ENCODE results near the gene RPRD1B. TPM values are rescaled to one million over a fixed set of nuclear protein-coding genes. Genes with fewer than 3 reads are reported as not detected.

The RPRD1B gene
- total and polyA plus RNA-seq, 2 of the 13 experiments (the other 11 are each of a cell fraction or from before 2014, with no cell fraction given), result 31.1 to 41.5 TPM

DNA sequence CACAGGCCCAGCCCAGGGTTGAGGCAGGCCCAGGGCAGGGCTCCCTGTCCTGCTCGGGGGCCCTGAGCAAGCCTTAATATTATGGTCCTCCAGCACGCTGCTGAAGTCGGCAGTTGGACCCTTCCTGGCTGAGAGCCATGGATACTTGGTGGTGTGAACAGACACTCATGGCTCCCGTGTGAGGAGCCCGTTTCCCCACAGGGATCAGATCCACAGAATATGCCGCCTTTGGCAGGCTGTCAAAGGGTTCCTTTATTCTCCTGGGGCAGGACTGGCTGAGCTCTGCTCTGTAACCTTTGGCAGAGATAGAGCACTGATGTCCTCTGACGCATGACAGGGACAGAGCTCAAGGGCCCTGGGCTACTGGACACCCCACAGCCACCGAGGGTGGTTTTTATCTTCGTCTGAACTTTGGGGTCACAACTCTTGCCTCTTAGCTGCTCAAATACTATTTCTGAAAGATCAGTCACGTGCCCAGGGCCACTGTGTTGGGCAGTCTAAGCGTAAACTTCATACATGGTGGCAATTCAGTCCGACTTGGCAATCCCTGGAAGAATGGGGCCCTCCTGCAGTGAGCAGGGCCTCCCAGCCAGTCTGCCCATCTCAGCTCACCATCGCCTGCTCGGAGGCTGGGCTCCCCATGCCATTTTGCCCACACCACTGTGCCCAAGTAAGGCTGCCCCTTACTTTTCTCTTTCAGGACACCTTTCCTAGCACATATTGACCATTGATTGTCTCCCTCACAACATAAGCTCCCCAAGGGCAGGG lies 49.3 kb upstream of the RPRD1B start (continued):
- TF ChIP-seq, protein P1, sequence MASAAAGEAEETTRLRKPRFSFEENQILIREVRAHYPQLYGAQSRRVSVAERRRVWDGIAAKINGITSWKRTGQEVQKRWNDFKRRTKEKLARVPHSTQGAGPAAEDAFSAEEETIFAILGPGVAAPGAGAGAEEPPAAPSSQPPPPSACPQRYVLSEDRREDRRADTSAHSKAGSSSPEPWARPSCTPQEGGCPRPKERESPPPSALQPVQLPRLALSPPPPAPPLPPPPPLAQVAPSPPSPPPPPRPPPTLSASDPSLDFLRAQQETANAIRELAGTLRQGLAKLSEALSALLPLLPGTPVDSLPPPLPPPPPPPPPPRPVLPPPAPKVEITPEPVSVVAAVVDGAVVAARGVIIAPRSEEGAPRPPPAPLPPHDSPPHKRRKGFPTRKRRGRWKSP (CRISPR knock-in tag; IDR thresholded peaks at IDR 0.05), result peak; percentile 72; the same call in 1 of the 2 replicates
- 0 out of 2 replicates have a peak, but pooled peaks have one; percentile 49 for TF ChIP-seq RNF2 (conservative IDR thresholded peaks at IDR 0.05; ENCODE audit: low read depth)
- peak; percentile 75; the same call in 1 of the 2 replicates for TF ChIP-seq ZNF430 (CRISPR knock-in tag; IDR thresholded peaks at IDR 0.05)
- peak; percentile 63; the same call in 1 of the 2 replicates for TF ChIP-seq KMT2B (CRISPR knock-in tag; IDR thresholded peaks at IDR 0.05)
- no peak for TF ChIP-seq MTF1 (CRISPR knock-in tag; IDR thresholded peaks at IDR 0.05)
- peak; percentile 92 for TF ChIP-seq HNF4A (CRISPR knock-in tag; IDR thresholded peaks at IDR 0.05)
- TF ChIP-seq ZNF839 (CRISPR knock-in tag; IDR thresholded peaks at IDR 0.05; ENCODE audit: borderline replicate concordance), result 0 out of 2 replicates have a peak, but pooled peaks have one; percentile 64
- TF ChIP-seq ZIK1 (CRISPR knock-in tag; IDR thresholded peaks at IDR 0.05; ENCODE audit: borderline replicate concordance, low read depth), result peak; percentile 79; the same call in 1 of the 2 replicates
- no peak for TF ChIP-seq CENPX (CRISPR knock-in tag; IDR thresholded peaks at IDR 0.05)
- TF ChIP-seq, protein P2, sequence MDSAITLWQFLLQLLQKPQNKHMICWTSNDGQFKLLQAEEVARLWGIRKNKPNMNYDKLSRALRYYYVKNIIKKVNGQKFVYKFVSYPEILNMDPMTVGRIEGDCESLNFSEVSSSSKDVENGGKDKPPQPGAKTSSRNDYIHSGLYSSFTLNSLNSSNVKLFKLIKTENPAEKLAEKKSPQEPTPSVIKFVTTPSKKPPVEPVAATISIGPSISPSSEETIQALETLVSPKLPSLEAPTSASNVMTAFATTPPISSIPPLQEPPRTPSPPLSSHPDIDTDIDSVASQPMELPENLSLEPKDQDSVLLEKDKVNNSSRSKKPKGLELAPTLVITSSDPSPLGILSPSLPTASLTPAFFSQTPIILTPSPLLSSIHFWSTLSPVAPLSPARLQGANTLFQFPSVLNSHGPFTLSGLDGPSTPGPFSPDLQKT (CRISPR knock-in tag; IDR thresholded peaks at IDR 0.05; ENCODE audit: borderline replicate concordance), result no peak
- TF ChIP-seq TP53 (CRISPR knock-in tag; conservative IDR thresholded peaks at IDR 0.05), result no peak
- 0 out of 2 replicates have a peak, but pooled peaks have one; percentile 18 for TF ChIP-seq TBX3 (IDR thresholded peaks at IDR 0.05; ENCODE audit: borderline replicate concordance)
- no peak for TF ChIP-seq SATB2 (CRISPR knock-in tag; IDR thresholded peaks at IDR 0.05)
- TF ChIP-seq JDP2 (CRISPR knock-in tag; IDR thresholded peaks at IDR 0.05; ENCODE audit: borderline replicate concordance), result no peak
- TF ChIP-seq, protein P3, sequence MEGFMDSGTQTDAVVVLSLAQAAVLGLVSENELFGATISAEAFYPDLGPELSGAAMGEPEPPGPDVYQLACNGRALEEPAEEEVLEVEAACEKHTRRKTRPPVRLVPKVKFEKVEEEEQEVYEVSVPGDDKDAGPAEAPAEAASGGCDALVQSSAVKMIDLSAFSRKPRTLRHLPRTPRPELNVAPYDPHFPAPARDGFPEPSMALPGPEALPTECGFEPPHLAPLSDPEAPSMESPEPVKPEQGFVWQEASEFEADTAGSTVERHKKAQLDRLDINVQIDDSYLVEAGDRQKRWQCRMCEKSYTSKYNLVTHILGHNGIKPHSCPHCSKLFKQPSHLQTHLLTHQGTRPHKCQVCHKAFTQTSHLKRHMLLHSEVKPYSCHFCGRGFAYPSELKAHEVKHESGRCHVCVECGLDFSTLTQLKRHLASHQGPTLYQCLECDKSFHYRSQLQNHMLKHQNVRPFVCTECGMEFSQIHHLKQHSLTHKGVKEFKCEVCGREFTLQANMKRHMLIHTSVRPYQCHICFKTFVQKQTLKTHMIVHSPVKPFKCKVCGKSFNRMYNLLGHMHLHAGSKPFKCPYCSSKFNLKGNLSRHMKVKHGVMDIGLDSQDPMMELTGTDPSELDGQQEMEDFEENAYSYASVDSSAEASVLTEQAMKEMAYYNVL (CRISPR knock-in tag; IDR thresholded peaks at IDR 0.05; ENCODE audit: borderline replicate concordance), result 0 out of 2 replicates have a peak, but pooled peaks have one; percentile 16
- TF ChIP-seq NFIC (IDR thresholded peaks at IDR 0.05; ENCODE audit: low read length), result peak; percentile 75; the same call in 1 of the 2 replicates
- TF ChIP-seq, protein P4, sequence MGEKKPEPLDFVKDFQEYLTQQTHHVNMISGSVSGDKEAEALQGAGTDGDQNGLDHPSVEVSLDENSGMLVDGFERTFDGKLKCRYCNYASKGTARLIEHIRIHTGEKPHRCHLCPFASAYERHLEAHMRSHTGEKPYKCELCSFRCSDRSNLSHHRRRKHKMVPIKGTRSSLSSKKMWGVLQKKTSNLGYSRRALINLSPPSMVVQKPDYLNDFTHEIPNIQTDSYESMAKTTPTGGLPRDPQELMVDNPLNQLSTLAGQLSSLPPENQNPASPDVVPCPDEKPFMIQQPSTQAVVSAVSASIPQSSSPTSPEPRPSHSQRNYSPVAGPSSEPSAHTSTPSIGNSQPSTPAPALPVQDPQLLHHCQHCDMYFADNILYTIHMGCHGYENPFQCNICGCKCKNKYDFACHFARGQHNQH (CRISPR knock-in tag; IDR thresholded peaks at IDR 0.05), result peak; percentile 65
- peak; percentile 76 for TF ChIP-seq HNF4G (IDR thresholded peaks at IDR 0.05; ENCODE audit: borderline replicate concordance, low read depth, low read length)
- no peak; the same call in 1 of the 2 replicates for TF ChIP-seq HNF4G (CRISPR knock-in tag; IDR thresholded peaks at IDR 0.05; ENCODE audit: borderline replicate concordance, low read depth)
- TF ChIP-seq ZNF75D (CRISPR knock-in tag; IDR thresholded peaks at IDR 0.05; ENCODE audit: borderline replicate concordance), result no peak
- TF ChIP-seq, protein P5, sequence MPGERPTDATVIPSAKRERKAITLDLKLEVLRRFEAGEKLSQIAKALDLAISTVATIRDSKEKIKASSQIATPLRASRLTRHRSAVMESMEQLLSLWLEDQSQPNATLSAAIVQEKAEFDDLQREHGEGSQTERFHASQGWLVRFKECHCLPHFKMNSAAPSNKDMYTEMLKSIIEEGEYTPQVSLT (CRISPR knock-in tag; IDR thresholded peaks at IDR 0.05; ENCODE audit: borderline replicate concordance, low read depth), result peak; percentile 19; the same call in 1 of the 2 replicates
- no peak for TF ChIP-seq AGO1 (IDR thresholded peaks at IDR 0.05; ENCODE audit: low read depth, low read length, poor library complexity, severe bottlenecking)
- TF ChIP-seq TOPORS (CRISPR knock-in tag; IDR thresholded peaks at IDR 0.05), result peak; percentile 92
- TF ChIP-seq ZFX (CRISPR knock-in tag; IDR thresholded peaks at IDR 0.05; ENCODE audit: low read depth), result peak; percentile 50; the same call in 1 of the 2 replicates
